GM21717 (cell line): Measurements from ENCODE around the gene PTGDR2.

ENCODE experiments used
- ATAC-seq: cut with Tn5 transposase; IDR thresholded peaks from one replicate; pipeline ENCODE4 v1.9.1; 2021; ENCODE audit warnings: mild to moderate bottlenecking, moderate library complexity; ENCODE audit not compliant: unreplicated experiment

Gene PTGDR2

GRCh38 chr11:60855726-60856633 lies at the start of gene PTGDR2:
Gene PTGDR2, minus strand, starts transcription at chr11:60855950. Its CDS starts 2,228 bp downstream, at chr11:60853722.
- ATAC-seq: no peak

GRCh38 chr11:60905047-60905446 lies 49.3 kb upstream of the PTGDR2 start:
- ATAC-seq: no peak

- ATAC-seq: no peak
Measured at GRCh38 chr11:60902625-60903024, 46.9 kb upstream of the PTGDR2 start.

GRCh38 chr11:60900673-60901404 lies 45.1 kb upstream of the PTGDR2 start:
- no peak for ATAC-seq

- ATAC-seq: no peak
Measured at GRCh38 chr11:60899977-60900376, 44.2 kb upstream of the PTGDR2 start.

- ATAC-seq: no peak
Measured at GRCh38 chr11:60899046-60899936, 43.5 kb upstream of the PTGDR2 start.

- ATAC-seq: no peak
Measured at GRCh38 chr11:60897496-60897895, 41.7 kb upstream of the PTGDR2 start.

- ATAC-seq: no peak
Measured at GRCh38 chr11:60895687-60896086, 39.9 kb upstream of the PTGDR2 start.

GRCh38 chr11:60891103-60891741 lies 35.5 kb upstream of the PTGDR2 start:
- ATAC-seq: no peak

- no peak for ATAC-seq
Measured at GRCh38 chr11:60890696-60891095, 34.9 kb upstream of the PTGDR2 start.

GRCh38 chr11:60889869-60890311 lies 34.1 kb upstream of the PTGDR2 start:
- ATAC-seq: no peak

- no peak for ATAC-seq
Measured at GRCh38 chr11:60887556-60887955, 31.8 kb upstream of the PTGDR2 start.

- ATAC-seq: no peak
Measured at GRCh38 chr11:60880643-60881282, 25.0 kb upstream of the PTGDR2 start.

GRCh38 chr11:60879971-60880588 lies 24.3 kb upstream of the PTGDR2 start:
- no peak for ATAC-seq

- no peak for ATAC-seq
Measured at GRCh38 chr11:60879104-60879503, 23.4 kb upstream of the PTGDR2 start.

- no peak for ATAC-seq
Measured at GRCh38 chr11:60878245-60879101, 22.7 kb upstream of the PTGDR2 start.

GRCh38 chr11:60876168-60876485 lies 20.4 kb upstream of the PTGDR2 start:
- no peak for ATAC-seq

GRCh38 chr11:60875366-60876167 lies 19.8 kb upstream of the PTGDR2 start:
- ATAC-seq: no peak
